B cell (primary cell): ENCODE measurements around the gene PA2G4.

ENCODE experiments used
- CTCF ChIP-seq: fragments of 200-600 bp; IDR thresholded peaks from one replicate; pipeline ENCODE4 v1.8.0; 2022; ENCODE audit warnings: antibody characterized with exemption, mild to moderate bottlenecking
- EZH2 ChIP-seq: IDR thresholded peaks from 2 replicates; pipeline ENCODE4 v1.6.1; 2012; ENCODE audit warnings: borderline replicate concordance, low read depth, mild to moderate bottlenecking, moderate library complexity, low read length; ENCODE audit not compliant: insufficient read depth, poor library complexity, severe bottlenecking

DNA sequence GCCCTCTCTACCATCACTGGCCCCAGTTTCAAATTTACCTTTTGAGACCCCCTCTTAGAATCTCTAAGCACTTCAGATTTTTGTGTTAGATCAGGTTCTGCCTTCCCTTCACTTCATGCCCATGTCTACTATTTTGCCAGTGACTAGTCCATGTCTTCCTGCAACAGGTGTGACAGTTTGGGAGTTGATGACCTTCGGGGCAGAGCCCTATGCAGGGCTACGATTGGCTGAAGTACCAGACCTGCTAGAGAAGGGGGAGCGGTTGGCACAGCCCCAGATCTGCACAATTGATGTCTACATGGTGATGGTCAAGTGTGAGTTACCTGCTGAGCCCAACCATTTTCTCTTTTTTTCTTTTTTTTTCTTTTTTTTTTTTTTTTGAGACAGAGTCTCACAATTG is 5.8 kb upstream of the PA2G4 start:
- TF ChIP-seq CTCF (no peak), EZH2 (no peak)
